ENCODE measurements around the gene CATSPERE.

DNA sequence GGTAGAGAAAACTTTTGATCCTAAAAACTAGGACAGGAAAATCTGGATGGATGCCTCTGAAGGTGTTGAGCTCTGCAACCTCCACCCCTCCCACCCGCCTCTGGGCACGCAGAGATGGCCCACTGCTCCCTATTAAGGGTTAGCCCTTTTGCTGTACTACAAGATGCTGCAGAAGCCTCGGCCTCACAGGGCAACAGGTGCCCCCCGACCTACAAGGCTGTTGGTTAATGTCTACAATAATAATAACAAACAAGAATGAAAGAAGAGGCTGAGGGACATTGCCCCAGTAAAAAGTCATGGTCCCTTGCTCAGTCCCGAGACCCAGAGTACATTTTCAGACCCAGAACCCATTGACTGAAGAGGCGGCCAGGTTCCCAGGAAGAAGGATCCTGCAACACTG, 184.3 kb downstream of the CATSPERE start:
- TF ChIP-seq, protein P1, sequence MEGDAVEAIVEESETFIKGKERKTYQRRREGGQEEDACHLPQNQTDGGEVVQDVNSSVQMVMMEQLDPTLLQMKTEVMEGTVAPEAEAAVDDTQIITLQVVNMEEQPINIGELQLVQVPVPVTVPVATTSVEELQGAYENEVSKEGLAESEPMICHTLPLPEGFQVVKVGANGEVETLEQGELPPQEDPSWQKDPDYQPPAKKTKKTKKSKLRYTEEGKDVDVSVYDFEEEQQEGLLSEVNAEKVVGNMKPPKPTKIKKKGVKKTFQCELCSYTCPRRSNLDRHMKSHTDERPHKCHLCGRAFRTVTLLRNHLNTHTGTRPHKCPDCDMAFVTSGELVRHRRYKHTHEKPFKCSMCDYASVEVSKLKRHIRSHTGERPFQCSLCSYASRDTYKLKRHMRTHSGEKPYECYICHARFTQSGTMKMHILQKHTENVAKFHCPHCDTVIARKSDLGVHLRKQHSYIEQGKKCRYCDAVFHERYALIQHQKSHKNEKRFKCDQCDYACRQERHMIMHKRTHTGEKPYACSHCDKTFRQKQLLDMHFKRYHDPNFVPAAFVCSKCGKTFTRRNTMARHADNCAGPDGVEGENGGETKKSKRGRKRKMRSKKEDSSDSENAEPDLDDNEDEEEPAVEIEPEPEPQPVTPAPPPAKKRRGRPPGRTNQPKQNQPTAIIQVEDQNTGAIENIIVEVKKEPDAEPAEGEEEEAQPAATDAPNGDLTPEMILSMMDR (IDR thresholded peaks at IDR 0.05): no peak
- no peak for TF ChIP-seq POLR2A (IDR thresholded peaks at IDR 0.05)
